GM21447 (cell line): ENCODE data around the gene MOB1A.
"Not testable (repeated sequence)": the region's sequence is repeated elsewhere in the genome, so short reads cannot be mapped to it uniquely, and the experiment has no call there.

Experiments
- ATAC-seq: cut with Tn5 transposase; IDR thresholded peaks from one replicate; pipeline ENCODE4 v1.9.1; 2021; ENCODE audit not compliant: unreplicated experiment

Gene MOB1A

DNA sequence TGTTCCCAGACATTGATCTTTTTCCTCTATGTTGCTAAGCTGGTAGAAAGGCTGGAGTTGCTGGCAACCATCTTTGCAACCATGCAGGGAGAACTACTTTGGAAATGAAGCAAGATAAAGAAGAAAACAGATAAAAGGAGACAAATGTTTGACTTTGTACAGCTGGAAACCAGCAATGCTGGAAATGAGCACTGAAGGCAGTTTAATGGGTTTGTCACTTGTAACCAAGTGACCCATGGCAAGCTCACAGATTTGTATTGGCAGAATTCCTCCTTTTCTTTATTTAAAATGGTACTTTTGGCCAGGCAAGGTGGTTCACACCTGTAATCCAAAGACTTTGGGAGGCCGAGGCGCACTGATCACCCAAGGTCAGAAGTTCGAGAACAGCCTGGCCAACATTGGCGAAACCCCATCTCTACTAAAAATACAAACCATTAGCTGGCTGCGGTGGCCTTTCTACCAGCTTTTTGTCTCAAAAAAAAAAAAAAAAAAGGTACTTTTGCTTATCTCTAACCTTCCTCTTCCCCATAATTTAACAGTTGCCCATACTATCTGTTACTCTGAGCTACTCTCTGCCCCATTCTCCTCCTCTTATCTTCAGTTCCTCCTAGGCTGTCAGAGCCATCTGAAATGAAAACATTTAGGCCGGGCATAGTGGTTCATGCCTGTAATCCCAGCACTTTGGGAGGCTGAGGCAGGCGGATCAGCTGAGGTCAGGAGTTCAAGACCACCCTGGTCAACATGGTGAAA lies 28.9 kb downstream of the MOB1A start:
- ATAC-seq: no peak

DNA sequence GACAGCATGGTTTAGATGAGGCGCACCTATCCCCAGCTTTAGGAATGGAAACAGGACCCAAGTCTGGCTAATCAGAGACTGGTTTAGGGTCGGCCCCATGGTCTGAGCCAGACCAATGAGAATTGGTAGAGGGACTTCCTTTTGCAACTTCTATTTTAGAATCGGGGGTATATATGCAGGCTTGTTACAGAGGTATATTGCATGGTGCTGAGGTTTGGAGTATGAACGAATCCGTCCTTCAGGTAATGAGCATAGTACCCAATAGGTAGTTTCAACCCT lies 29.5 kb downstream of the MOB1A start:
- no peak for ATAC-seq

DNA sequence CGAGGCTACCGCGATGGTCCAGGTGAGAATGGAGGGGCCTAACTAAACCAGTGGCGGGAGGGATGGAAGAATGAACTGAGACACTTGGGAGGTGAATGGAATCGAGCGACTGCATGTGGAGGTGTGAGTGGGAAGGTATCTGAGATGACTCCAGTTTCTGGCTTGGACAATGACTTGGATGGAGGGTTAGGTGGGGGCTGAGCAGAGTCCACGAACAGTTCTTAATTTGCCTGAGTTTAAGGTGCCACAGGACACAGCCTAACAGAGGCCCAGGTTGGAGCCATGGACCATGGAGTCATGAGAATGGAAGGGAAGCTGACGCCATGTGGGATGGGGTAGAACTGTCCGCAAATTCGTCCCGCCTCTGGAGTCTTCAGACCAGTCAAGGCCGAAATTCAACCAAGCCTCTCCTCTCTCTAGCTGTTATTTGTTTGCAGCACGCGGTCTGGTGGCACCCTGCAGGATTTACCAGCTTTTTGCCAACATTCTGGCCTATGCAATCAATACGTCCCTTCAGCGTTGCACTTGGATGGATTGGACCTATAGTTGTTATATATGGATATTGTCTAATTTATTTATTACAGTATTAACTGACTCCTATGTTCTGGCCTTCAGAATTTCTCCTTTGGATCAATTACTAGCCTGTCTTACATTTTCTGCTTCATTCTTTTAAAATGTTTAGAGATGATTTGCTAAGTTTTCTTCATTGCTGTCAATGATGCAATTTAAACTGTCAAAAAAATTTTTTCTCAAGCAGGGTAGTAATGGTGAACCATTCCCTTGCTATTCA lies 30.0 kb downstream of the MOB1A start:
- ATAC-seq: no peak

DNA sequence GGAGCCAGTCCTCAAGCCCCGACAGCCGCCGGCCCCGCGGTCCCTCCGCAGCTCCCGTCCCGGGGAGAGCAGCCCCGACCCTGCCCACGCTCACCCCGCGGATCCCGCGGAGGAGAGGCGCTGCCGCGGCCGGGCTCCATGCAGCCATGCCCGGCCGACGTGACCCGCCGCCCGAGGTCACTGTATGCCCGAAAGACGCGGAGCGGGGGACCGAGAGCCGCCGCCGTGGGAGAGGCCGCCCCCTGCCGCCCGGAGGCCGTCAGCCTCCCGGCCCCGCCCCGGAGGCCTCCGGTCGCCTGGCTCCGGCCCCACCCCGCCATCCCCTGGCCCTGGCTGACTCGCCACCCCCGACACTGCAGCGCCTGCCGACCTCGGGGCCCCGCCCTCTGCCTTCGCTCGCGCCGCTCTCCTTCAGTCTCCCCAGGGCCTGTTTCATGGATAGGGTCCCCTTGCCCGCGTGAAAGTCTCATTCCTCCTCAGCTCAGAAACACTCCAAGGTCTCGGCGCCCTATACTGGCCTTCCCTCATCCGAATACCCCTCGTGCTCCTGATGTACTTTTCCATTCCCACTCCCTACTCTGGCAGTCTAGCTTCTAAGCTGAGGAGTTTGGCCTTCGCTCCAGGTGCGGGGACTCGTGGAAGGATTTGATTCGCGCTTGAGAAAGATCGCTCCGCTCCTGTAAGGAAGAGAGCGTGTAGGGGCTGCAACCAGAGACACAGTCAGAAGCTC lies 30.8 kb downstream of the MOB1A start, which contains the start of gene BOLA3:
BOLA3 (minus strand) TSS at position 186 of the 730 bp plus-strand sequence; CDS start at position 148, 38 bp downstream.
- ATAC-seq: peak; percentile 83

DNA sequence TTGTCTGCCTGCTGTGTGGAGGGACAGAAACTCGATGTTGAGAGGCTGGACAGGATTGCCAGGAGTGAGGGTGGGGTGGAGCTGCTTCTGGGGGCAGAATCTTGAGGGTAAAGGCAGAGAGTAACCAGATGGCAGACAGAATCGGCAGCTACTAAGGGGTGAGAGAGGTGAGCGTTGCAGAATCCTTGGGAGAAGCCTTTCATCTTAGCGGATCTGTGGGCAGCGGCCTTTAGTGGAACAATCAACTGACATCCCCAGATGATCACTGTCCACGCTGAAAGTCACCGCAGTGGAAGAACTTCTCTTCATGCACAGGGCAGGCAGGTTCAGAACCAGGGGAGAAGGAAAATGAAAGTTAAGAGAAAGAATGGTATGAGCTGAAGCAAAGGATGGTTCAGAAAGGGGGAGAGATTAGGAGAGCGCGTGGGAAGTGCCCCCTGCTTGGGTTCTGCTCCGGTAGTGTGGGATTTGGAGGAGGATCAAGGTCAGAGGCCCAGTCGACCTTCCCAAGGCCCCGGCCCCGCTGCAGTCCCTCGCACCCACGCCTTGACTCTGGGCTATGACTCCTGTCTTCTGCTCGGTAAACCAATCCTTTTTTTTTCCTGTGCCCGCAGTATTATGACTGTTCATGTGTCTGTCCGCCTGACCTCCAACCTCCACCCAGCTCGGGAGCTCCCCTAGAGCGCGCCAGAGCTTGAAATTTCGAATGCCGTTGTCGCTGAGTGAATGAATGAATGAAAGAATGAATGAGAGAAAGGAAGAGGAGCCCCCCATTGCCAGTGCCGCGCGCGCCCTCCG lies 31.6 kb downstream of the MOB1A start:
- peak; percentile 35 for ATAC-seq

DNA sequence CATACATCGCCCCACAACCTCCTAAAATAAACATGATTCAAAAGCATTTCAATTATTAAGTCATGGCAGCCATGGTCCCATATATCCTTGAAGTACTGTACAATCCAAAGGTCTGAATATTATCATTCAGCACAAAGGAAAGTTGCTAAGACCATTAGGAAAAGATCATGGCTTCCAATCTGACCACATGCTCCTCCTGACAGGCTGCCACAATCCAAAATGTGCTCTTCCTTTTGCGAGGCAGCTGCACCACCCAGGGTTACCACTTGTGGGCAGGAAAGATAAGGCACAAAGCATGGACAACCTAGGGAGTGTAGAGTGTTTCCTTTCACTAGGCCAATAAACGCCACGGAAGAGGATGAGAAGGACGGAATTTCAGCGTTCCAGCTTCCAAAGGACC lies 36.3 kb downstream of the MOB1A start:
- ATAC-seq: no peak

DNA sequence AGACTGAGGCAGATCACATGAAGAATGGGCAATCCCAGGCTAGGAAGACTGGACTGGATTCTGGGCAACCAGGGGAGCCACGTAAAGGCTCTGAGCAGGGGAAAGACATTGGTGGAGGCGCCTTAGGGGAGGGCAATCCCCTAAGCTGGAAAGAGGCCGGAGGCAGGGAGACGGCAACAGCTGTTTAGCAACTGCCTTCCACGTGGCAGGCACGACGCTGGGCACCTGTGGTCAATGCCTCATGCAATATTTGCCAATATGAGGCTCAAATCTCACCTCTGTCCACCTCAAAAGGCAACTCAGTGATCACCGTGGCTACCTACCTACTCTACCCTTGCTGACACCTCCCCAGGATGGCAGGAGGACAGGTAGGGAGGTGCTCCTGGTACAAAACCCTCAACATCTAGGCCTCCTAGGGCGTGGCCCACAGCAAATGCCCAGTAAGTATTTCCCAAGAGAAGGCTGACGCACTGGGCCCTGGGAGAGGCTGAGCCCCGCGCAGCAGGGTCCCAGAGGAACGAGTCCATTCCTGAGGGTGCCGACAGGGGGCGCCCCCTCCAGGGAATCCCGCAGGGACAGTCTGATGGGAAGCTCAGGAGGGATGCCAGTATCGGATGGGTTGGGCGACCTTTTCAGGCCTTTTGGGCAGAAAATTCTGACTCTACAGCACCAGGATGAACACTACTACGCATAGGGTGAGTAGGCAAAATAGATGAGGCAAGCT lies 39.9 kb downstream of the MOB1A start:
- no peak for ATAC-seq

DNA sequence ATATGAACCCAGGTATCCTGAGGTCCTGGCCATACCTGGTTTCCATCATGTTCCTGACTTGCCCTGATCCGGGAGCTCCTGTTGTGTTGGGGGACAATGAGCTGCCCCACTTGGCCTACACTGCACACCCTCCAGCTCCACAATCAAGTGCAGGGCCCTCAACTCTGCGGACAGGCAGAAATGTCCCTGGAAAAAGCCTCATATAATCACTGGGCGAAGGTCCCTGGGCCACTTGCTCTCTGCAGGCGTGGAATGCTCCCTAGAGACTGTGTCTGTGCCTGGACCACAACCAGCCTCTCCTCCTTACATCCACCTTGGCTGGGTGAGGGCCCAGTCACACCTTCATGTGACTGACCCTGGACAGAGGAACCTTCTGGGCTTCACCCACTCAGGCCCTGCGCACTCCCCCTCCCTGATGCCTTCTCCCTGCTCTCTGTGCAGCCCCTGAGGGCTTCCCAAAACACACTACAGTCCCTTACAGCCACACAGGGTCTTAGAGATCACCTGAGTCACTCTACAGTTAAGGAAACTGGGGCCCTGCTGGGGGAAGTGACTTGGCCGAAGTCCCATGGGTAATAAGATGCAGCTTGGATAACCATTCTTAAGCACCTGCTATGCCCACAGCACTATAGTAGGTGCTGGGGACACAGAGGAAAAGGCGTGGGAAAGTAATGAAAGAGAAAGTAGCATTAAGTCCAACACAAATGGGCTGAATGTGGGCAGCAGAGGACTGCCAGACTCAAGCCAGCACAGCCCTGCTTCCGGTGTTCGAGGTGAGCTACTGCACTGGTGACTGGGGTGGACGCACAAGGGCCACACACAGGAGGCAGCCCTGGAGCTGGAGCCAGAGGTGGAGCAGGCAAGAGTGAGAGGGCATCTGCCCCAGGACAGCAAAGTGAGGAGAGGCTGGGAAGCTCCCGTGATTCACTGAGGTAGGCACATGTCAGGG lies 40.8 kb downstream of the MOB1A start:
- ATAC-seq: no peak

DNA sequence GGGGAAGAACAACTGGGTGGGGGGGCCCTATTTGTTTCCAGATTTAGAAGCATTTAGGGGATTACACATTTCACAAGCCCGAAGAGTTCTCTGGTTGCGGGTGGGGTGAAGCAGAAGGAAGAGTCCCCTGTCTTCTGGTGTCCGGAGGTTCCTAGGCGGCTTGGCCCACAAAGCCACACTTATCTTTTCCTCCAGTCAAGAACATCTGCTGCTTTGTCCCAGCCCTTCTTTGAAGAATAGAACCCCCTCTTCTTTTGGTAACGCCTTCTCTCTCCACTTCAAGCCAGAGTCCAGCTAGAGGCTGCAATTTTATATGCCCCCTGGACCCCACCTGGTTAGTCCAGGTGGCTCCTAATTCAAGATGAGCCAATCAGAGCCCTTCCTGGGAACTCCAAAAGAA lies 46.8 kb downstream of the MOB1A start:
- no peak for ATAC-seq

DNA sequence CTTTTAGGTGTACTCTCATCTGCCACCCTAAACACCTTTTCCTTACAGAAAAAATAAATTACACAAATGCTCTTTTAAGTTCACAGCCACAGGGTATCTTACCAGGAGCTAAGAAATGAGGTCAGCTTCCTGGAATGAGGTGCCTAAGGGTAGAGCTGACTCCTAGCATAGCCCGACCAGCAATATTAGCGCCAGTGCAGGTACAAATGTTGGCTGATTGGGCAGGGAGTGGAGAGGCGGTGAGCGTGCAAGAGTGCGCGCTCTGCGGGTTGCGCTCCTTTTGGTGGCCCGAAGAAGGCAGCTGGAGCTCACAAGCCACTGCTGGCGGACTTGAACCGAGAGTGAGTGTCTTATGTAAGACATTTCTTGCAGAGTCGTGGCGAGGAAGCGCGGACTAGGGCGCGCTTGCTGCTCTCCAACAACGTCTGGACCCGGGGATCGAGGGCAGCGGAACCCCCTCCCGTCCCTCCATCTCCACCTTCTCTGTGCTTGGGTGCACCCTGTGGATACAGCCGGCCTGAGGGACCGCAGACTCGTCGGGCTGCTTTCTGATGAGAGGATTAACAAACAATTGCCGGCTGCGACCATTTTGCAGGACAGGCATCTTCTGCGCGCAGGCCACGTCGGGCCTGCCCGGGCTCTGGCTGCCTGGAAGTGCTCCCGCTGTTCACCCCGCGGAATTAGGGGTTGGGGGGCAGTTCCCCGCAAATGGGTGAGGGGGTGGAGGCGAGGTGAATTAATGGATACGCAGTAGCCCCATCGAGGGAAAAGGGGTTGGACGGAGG lies 48.3 kb downstream of the MOB1A start:
- no peak for ATAC-seq

DNA sequence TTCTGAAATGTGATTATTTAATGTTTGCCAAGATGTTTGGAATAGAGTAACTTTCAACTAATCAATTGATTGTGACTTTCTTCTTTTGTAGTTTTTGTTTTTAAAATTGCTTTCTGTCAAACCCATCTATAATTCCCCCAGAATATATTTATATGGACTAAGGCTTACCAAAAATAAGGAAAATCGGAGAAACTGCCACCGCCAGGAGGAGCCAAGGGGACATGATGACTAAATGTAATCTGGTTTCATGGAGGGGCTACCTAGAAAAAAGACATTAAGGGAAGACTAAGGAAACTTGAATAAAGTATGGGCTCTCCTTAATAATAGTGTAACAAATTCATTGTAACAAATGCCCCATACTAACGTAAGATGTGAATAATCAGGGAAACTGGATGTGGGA lies 50.5 kb downstream of the MOB1A start:
- no peak for ATAC-seq

DNA sequence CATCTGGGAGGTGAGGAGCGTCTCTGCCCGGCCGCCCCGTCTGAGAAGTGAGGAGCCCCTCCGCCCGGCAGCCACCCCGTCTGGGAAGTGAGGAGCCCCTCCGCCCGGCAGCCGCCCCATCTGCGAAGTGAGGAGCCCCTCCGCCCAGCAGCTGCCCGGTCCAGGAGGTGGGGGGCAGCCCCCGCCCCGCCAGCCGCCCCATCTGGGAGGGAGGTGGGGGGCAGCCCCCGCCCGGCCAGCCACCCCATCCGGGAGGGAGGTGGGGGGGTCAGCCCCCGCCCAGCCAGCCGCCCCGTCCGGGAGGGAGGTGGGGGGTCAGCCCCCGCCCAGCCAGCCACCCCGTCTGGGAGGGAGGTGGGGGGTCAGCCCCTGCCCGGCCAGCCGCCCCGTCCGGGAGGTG lies 54.7 kb downstream of the MOB1A start:
- ATAC-seq: not testable (repeated sequence)

DNA sequence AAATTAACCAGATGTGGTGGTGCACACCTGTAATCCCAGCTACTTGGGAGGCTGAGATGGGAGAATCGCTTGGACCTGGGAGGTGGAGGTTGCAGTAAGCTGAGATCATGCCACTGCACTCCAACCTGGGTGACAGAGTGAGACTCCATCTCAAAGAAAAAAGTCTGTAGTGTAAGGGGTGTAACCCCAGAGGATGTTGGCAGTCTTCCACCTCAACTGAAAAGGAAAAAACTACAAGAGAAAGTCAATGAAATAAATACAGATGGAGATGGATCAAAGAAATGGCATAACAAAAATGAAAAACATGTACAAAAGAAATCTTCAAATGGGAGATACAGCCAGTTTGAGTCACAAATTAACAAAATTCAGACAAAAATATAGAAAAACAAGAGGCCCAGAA lies 56.8 kb downstream of the MOB1A start:
- not testable (repeated sequence) for ATAC-seq

DNA sequence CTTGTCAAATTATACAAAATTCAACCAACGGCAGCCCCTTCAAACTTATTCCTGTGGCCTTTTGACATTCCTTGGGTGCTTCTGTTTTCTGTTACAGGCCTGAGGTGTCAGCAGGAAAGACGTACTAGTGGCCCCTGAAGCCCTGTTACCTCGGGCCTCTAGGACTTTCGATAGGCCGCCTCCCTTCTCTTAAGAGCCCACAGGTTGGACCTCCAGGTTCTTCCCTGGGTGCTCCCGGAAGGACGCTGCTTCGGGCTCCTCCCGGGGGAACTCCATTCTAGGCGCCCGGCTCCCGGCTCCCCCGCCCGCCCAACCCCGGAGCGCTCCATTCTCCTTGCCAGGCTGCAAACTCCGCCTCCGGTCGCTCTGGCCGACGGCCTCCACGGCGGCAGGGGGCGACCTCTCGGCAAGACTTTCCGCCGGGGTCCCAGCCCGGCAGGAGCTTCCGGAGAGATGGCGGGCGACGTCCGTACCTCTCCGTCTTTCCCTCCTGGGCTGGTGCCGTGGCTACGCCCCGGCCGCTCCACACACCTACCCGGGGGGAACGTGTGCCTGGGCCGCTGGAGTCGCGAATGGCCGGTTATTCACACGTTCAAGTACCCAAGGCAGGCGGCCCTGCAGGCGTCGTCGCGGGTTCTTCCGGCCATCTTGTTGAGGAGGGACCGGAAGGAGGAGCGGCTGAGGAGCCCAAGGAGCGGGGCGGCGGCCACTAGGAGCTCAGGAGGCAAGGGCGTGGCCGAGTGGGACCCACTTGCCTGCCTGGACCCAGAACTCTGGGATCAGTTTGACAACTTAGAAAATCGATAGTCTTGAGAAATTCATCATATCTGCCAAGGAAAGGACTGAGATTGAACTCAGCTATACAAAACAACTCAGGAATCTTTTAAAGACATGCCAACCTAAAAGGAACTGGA lies 58.5 kb downstream of the MOB1A start:
- peak; percentile 95 for ATAC-seq

DNA sequence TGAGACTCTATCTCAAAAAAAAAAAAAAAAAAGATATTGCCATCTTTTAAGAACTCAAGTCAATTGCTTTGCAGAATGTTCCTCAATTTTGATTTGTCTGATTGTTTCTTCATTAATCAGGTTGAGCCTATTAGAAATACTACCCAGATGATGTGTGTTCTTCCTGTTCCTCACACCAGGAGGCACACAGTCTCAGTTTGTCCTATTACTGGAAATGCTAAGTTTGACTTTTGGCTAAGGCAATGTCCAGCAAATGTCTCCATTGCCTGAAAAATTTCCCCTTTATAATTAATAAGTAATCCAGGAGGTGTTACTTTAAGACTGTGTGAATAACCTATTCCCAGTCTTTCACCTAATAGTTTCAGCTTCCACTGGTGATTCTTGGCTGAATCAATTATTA lies 59.3 kb downstream of the MOB1A start:
- ATAC-seq: no peak

DNA sequence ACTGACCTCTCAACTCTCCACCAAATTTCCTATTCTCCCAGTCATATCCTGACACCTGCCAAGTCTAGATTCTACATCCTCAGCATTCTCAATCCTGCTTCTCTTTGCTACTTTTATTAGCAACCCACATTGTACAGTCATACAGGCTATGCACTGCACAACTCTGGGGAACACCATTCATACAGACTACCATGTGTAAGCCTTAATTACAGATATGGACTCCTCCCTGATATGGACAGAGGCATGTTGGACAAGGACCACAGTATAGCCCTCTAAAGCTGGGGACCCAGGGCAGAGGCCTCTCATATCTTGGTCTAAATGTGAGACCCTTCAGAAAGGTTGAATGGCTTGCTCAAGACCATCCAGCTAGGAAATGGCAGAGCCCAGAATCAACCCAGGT lies 67.3 kb downstream of the MOB1A start:
- no peak for ATAC-seq

DNA sequence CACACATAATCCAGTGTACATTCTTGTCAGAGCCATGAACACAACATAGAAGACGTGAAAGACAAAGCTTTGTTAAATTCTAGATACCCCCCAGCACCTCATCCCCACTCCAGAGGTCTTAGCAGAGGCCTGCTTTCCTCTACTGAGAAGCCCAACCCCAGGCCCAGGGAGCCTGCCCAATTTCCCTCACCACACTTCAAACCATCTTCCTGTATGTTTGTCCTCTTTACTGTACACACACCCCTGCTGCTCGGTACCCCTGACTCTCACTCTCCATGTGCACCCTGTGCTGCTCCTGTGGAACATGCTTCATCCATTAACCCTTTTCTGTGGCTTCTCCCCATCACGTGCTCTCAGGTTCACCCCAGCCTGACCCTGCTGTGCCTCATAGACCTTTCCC lies 68.1 kb downstream of the MOB1A start:
- ATAC-seq: no peak

DNA sequence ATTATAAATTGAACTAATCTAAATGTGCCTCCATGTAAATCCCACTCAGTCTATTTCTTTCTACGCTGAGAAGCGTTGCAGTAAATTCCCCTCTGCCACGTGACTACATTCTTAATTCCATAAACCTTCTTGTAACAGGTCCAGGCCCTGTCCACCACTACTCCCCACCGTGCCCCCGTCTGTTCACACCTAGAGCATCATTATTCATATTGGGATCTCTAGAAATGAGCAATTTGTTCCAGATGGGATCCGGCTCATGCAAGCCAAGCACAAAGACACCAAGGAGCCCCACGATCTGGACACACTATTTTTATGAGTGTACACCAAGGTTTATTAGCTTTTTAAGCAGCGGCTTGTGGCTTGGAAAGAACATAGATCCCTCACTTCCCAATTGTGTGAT lies 69.1 kb downstream of the MOB1A start:
- ATAC-seq: no peak
